GM21528 (cell line): Measurements from ENCODE around the gene FBXO36.
"Not testable (repeated sequence)": the region's sequence is repeated elsewhere in the genome, so short reads cannot be mapped to it uniquely, and the experiment has no call there.

Experiments
- ATAC-seq: cut with Tn5 transposase; IDR thresholded peaks from one replicate; pipeline ENCODE4 v1.9.1; 2021; ENCODE audit warnings: mild to moderate bottlenecking, moderate library complexity; ENCODE audit not compliant: unreplicated experiment, low FRiP score

The FBXO36 gene

GRCh38 chr2:229922449-229923386 lies at the start of gene FBXO36:
Gene FBXO36, plus strand, starts transcription at chr2:229922503. Its CDS starts 11 bp downstream, at chr2:229922514.
- ATAC-seq, result peak; percentile 74

DNA sequence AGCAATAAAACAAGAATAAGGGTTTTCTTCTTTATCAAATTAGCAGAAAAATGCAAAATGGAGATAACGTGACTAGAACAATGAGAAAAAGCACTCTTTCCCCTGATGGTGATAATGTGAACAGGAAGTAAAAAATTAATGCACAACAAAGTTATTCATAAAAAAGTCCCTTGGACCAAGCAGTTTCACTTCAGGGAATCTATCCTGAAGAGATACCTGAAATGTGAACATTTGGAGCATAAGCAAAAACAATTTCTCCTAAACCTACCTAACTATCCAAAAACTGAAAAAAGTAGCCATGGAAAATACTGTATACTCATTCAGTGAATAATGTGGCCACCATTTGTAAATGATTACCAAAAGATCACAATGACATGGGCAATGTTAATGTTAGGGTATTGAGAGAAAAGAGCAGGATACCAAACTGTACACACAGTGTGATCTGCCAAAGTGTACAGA lies 49.2 kb upstream of the FBXO36 start:
- peak; percentile 76 for ATAC-seq

DNA sequence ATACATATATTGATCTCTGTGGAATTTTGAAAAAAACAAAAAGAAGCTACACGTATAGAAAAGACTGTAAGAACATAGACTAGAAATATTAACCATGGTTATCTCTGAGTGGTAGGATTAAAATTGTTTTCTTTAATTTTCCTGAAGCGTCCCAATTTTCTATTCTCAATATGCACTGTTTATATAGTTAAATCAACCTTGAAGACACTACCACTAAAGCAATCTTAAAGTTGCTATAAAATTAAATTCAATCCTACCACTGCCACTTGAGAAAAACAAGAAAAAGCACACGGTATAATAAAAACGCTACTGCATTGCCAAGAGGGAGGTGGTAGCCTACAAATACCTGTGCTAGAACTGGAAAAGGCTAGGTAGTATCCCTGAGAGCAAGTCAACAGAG lies 47.7 kb upstream of the FBXO36 start:
- ATAC-seq, result no peak

GRCh38 chr2:229875549-229875948 lies 46.8 kb upstream of the FBXO36 start:
- ATAC-seq, result no peak

DNA sequence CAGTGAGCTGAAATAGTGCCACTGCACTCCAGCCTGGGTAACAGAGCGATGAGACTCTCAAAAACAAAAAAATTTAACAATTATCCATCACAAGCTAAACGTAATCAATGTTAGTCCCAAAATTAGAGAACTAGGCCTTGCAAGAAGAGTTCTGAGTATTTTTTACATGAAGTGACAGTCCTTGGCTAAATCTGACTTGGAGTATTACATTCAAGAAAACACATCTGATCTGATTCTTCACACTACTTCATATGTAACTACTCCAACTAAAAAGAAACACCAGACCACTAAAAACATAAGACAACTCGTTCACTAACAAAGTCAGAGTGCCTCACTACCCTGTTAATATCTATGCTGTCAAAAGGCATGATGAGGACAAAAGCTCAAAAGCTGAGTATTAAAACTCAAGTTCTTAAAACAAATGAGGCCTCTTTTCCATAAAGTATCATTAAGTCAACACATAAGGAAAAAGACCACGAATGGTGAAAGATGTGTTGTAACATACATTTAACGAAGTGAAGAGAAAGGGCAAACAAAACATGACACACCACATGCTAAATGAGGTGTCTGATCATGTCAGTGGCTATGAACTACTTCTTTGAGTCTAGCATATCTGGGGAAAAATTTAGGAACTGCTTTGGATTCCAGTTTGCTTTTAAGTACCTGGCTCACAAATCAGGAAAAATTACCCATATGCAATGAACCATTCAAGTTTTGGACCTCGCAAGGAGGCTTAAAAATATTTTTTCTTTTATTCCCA lies 42.9 kb upstream of the FBXO36 start:
- no peak for ATAC-seq

DNA sequence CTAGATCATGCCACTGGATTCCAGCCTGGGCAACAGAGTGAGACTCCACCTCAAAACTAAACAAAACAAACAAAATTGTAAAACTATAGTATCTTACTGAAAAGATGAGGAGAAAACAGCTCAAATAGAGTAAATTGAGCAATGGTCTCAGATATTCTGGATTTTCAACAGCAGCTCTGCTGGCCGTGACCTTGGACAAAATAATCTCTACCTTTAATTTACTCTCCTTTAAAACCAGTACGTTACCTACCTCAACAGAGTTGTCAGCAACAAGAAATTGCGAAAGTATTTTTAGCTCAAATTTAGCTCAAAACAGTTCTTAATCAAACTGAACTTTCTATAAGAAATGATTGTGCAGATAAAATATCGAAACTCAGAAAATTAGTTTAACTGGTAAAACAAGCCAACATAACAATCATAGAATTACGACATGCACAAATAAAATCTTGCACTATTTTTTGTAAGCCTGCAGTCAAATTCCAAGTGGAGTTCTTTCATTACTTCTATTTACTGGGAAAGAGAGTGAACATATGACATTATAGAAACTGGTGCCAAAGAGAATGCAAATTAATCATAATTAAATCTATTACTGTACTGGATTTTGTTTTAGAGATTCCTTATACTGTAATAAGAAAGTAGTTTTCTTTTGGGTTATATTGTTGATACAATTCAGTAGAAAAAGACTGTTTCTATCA lies 41.3 kb upstream of the FBXO36 start:
- no peak for ATAC-seq

GRCh38 chr2:229882583-229882982 lies 39.7 kb upstream of the FBXO36 start:
- ATAC-seq, result no peak

- peak; percentile 79 for ATAC-seq
Observed at GRCh38 chr2:229884775-229885699, 37.3 kb upstream of the FBXO36 start.

GRCh38 chr2:229887441-229887840 lies 34.9 kb upstream of the FBXO36 start:
- ATAC-seq, result no peak

DNA sequence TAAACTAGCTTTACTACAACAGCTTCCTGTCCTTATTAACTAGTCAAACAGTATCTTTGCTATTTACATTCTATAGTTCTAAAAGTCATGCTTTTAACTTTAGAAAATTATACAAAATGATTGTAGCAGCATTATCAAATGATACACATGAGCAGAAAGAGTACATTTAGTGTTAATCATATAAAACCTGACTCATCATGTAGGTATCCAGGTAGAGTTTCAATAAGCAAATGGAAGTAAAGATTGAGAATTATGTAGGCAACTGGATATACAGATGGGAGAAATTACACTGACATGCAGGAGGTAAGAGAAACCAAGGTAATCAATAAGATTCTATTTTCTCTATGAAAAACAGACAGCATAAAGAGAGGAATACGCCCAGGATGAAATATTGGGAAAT lies 34.3 kb upstream of the FBXO36 start:
- ATAC-seq, result no peak

- no peak for ATAC-seq
Observed at GRCh38 chr2:229889023-229889422, 33.3 kb upstream of the FBXO36 start.

- ATAC-seq, result no peak
Observed at GRCh38 chr2:229896857-229897256, 25.4 kb upstream of the FBXO36 start.

- ATAC-seq, result no peak
Observed at GRCh38 chr2:229899604-229900003, 22.7 kb upstream of the FBXO36 start.

DNA sequence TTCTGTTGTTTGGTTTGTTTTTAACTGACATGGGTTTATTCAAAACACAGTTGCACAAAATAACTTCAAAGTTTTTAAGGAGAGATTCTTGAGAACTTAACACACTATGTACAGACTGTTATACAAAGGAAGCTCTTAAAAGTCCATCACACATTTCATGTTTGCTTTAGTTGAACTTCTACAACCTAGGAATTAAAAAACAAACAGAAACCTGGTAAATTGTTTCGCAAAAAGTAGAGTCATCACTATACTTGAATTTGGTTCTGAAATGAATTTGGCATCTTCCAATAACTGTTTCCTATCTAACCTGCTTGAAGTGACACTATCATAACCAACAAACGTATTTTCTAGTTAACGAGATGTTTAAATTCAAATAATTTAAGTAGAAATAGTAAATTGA lies 22.3 kb upstream of the FBXO36 start:
- ATAC-seq, result no peak

DNA sequence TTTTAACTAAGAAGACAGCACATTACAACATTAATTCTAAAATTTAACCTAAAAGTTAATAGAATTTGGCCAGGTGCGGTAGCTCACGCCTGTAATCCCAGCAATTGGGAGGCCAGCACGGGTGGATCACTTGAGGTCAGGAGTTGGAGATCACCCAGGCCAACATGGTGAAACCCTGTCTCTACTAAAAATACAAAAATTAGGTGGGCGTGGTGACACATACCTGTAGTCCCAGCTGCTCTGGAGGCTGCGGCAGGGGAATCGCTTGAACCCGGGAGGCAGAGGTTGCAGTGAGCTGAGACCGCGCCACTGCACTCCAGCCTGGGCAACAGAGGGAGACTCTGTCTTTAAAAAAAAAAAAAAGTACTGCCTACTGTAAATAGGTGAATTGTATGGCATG lies 21.8 kb upstream of the FBXO36 start:
- ATAC-seq, result not testable (repeated sequence)

- ATAC-seq, result no peak
Observed at GRCh38 chr2:229901819-229902218, 20.5 kb upstream of the FBXO36 start.

DNA sequence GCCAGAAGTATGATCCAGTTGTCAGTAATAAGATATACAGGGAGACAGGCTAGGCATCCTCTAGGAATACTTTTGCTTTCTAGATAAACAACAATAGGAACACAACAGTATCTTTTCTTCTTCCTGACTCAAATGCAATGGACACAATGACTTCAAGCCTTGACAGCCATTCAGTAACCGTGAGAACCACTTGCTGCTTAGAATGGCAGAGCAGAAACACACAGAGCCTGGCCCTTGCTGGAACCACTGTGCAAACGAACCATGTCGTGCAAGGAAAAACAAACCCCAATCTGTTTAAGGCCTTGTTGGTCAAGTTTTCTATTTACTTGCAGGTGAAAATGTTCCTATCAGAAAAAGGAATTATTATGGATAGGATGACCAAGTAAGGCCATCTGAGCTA lies 19.3 kb upstream of the FBXO36 start:
- ATAC-seq, result no peak

DNA sequence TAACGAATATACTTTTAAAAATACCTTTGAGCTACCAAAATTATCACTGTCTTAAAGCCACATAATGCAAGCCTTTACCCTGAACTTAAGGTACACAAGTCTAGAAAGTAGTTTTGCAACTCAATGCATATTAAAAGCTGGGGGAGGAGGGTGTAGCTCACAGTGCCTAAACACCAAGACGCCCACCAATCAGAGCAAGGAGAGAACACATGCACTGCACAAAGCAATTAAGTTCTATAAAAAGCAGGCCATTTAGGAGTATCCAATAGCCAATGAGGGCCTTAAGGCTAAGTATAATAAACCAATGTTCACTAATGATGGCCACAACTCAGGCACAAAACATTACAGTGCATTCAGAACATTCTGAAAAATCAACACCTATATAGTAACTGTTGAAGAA lies 16.7 kb upstream of the FBXO36 start:
- ATAC-seq, result no peak

GRCh38 chr2:229909090-229909489 lies 13.2 kb upstream of the FBXO36 start:
- ATAC-seq, result no peak
